AG10803 (cell line): ENCODE results near the gene RRBP1.

Experiments used
- DNase-seq: peaks from one replicate; pipeline ENCODE4 v3.0.0; 2010; ENCODE audit warnings: low read depth
- H3K4me3 ChIP-seq: 2 replicates; pipeline ENCODE4 v1.5.1; 2011; ENCODE audit warnings: mild to moderate bottlenecking, low read length, control low read depth
- CTCF ChIP-seq: conservative IDR thresholded peaks from 2 replicates; pipeline ENCODE4 v1.5.1; 2011; ENCODE audit warnings: mild to moderate bottlenecking, low read length, control low read depth, inconsistent platforms

RRBP1 gene

GRCh38 chr20:17629025-17629424, 53.0 kb downstream of the RRBP1 start:
- DNase-seq: no peak
- TF ChIP-seq CTCF: no peak
- no peak overlapping the region for H3K4me3 ChIP-seq

GRCh38 chr20:17628101-17628841, 53.8 kb downstream of the RRBP1 start:
- TF ChIP-seq CTCF: no peak
- DNase-seq: no peak
- no peak overlapping the region for H3K4me3 ChIP-seq

- no peak for DNase-seq
- H3K4me3 ChIP-seq: no peak overlapping the region
- no peak for TF ChIP-seq CTCF
These were observed 54.7 kb downstream of the RRBP1 start for GRCh38 chr20:17627101-17627955.

- H3K4me3 ChIP-seq: no peak overlapping the region
- TF ChIP-seq CTCF: no peak
- no peak for DNase-seq
These were observed 55.6 kb downstream of the RRBP1 start for GRCh38 chr20:17626217-17627007.

- H3K4me3 ChIP-seq: no peak overlapping the region
- no peak for DNase-seq
- no peak for TF ChIP-seq CTCF
These were observed 56.6 kb downstream of the RRBP1 start for GRCh38 chr20:17625246-17626051.

- TF ChIP-seq CTCF: no peak
- no peak for DNase-seq
- H3K4me3 ChIP-seq: no peak overlapping the region
These were observed 57.3 kb downstream of the RRBP1 start for GRCh38 chr20:17624551-17625245.
